ENCODE measurements around the gene PTPN18.

The PTPN18 gene

GRCh38 chr2:130366720-130367119 is 10.9 kb downstream of the PTPN18 start:
- Histone ChIP-seq H3K27ac (ENCODE audit: low read length) (no peak overlapping the region), H2AFZ (ENCODE audit: low read depth, low read length) (no peak overlapping the region), H3K4me3 (ENCODE audit: low read length) (no peak overlapping the region), H3K9ac (ENCODE audit: low read length) (no peak overlapping the region), H3K79me2 (ENCODE audit: low read length) (peaks cover 8% of the 10 kb centered on the region), H3K4me1 (ENCODE audit: low read length) (peaks cover 17% of the 10 kb centered on the region), H3K36me3 (replicated peaks; ENCODE audit: low read depth, low read length) (peaks cover 21% of the 10 kb centered on the region), H3K9me3 (ENCODE audit: insufficient read depth, low read length) (no peaks in the 10 kb centered on the region), H4K20me1 (ENCODE audit: insufficient read depth, low read length) (no peaks in the 10 kb centered on the region), H3K27me3 (ENCODE audit: low read depth, low read length) (no peaks in the 10 kb centered on the region), H3K4me2 (ENCODE audit: low read length) (no peak overlapping the region)
- no peak for TF ChIP-seq EZH2phosphoT487 (IDR thresholded peaks at IDR 0.05; ENCODE audit: low read depth)
- TF ChIP-seq CTCF (IDR thresholded peaks at IDR 0.05; ENCODE audit: low read depth, low read length): no peak

GRCh38 chr2:130368786-130369185 is 12.9 kb downstream of the PTPN18 start:
- TF ChIP-seq CTCF (IDR thresholded peaks at IDR 0.05; ENCODE audit: low read depth, low read length) (no peak), EZH2phosphoT487 (IDR thresholded peaks at IDR 0.05; ENCODE audit: low read depth) (no peak)
- peaks cover 24% of the 10 kb centered on the region for H3K4me1 ChIP-seq (ENCODE audit: low read length)
- H3K9ac ChIP-seq (ENCODE audit: low read length): no peak overlapping the region
- H3K79me2 ChIP-seq (ENCODE audit: low read length): peaks cover 25% of the 10 kb centered on the region
- no peaks in the 10 kb centered on the region for H3K27me3 ChIP-seq (ENCODE audit: low read depth, low read length)
- no peak overlapping the region for H3K4me3 ChIP-seq (ENCODE audit: low read length)
- 0 out of 2 replicates have a peak, but pooled peaks cover 4% of the 10 kb centered on the region for H4K20me1 ChIP-seq (ENCODE audit: insufficient read depth, low read length)
- H3K36me3 ChIP-seq (replicated peaks; ENCODE audit: low read depth, low read length): peaks cover 24% of the 10 kb centered on the region
- H2AFZ ChIP-seq (ENCODE audit: low read depth, low read length): no peak overlapping the region
- H3K9me3 ChIP-seq (ENCODE audit: insufficient read depth, low read length): no peaks in the 10 kb centered on the region
- H3K27ac ChIP-seq (ENCODE audit: low read length): no peak overlapping the region
- no peak overlapping the region for H3K4me2 ChIP-seq (ENCODE audit: low read length)

- Histone ChIP-seq H2AFZ (ENCODE audit: low read depth, low read length) (no peak overlapping the region), H4K20me1 (ENCODE audit: insufficient read depth, low read length) (0 out of 2 replicates have a peak, but pooled peaks cover 7% of the 10 kb centered on the region), H3K4me1 (ENCODE audit: low read length) (peaks cover 24% of the 10 kb centered on the region), H3K9ac (ENCODE audit: low read length) (no peak overlapping the region), H3K4me2 (ENCODE audit: low read length) (no peak overlapping the region), H3K4me3 (ENCODE audit: low read length) (no peak overlapping the region), H3K36me3 (replicated peaks; ENCODE audit: low read depth, low read length) (peaks cover 29% of the 10 kb centered on the region), H3K9me3 (ENCODE audit: insufficient read depth, low read length) (no peaks in the 10 kb centered on the region), H3K27me3 (ENCODE audit: low read depth, low read length) (no peaks in the 10 kb centered on the region), H3K27ac (ENCODE audit: low read length) (no peak overlapping the region), H3K79me2 (ENCODE audit: low read length) (peaks cover 32% of the 10 kb centered on the region)
- TF ChIP-seq CTCF (IDR thresholded peaks at IDR 0.05; ENCODE audit: low read depth, low read length) (no peak), EZH2phosphoT487 (IDR thresholded peaks at IDR 0.05; ENCODE audit: low read depth) (no peak)
Measured at GRCh38 chr2:130369311-130369964, 13.6 kb downstream of the PTPN18 start.

GRCh38 chr2:130369965-130370341 is 14.1 kb downstream of the PTPN18 start:
- Histone ChIP-seq H3K36me3 (replicated peaks; ENCODE audit: low read depth, low read length) (peaks cover 34% of the 10 kb centered on the region), H2AFZ (ENCODE audit: low read depth, low read length) (no peak overlapping the region), H3K4me1 (ENCODE audit: low read length) (peaks cover 24% of the 10 kb centered on the region), H3K9me3 (ENCODE audit: insufficient read depth, low read length) (no peaks in the 10 kb centered on the region), H3K27ac (ENCODE audit: low read length) (no peak overlapping the region), H3K4me3 (ENCODE audit: low read length) (no peak overlapping the region), H4K20me1 (ENCODE audit: insufficient read depth, low read length) (0 out of 2 replicates have a peak, but pooled peaks cover 12% of the 10 kb centered on the region), H3K79me2 (ENCODE audit: low read length) (peaks cover 37% of the 10 kb centered on the region), H3K4me2 (ENCODE audit: low read length) (no peak overlapping the region), H3K27me3 (ENCODE audit: low read depth, low read length) (no peaks in the 10 kb centered on the region), H3K9ac (ENCODE audit: low read length) (no peak overlapping the region)
- TF ChIP-seq EZH2phosphoT487 (IDR thresholded peaks at IDR 0.05; ENCODE audit: low read depth): no peak
- TF ChIP-seq CTCF (IDR thresholded peaks at IDR 0.05; ENCODE audit: low read depth, low read length): no peak
